Skeletal muscle tissue (tissue), 4 donors: Measurements from ENCODE around the gene CACNA2D4. TPM values are rescaled to one million over a fixed set of nuclear protein-coding genes. Genes with fewer than 3 reads are reported as not detected.

Experiments
- H3K27ac ChIP-seq: one replicate; pipeline ENCODE4 v1.7.0; 2013; ENCODE audit warnings: mild to moderate bottlenecking, low read depth, low read length, inconsistent platforms
- H3K27me3 ChIP-seq, 3 donors: one replicate each; pipeline ENCODE4 v1.7.0; 2013; ENCODE audit warnings: low read length in 3 of 3; ENCODE audit not compliant: control insufficient read depth in 3 of 3, insufficient read depth in 3 of 3
- H3K36me3 ChIP-seq, 3 donors: one replicate each; pipeline ENCODE4 v1.7.0; 2013; ENCODE audit warnings: low read length in 3 of 3; ENCODE audit not compliant: control insufficient read depth in 3 of 3, insufficient read depth in 3 of 3
- H3K4me1 ChIP-seq, 3 donors: one replicate each; pipeline ENCODE4 v1.7.0; 2013; ENCODE audit warnings: low read length in 3 of 3, mild to moderate bottlenecking in 3 of 3; ENCODE audit not compliant: control insufficient read depth in 3 of 3, insufficient read depth in 3 of 3
- H3K4me3 ChIP-seq, 3 donors: one replicate each; pipeline ENCODE4 v1.7.0; 2013; ENCODE audit warnings: low read length in 3 of 3
- H3K9ac ChIP-seq, 3 donors: one replicate each; pipeline ENCODE4 v1.7.0; 2013; ENCODE audit warnings: low read length in 3 of 3, mild to moderate bottlenecking in 3 of 3, moderate library complexity in 2 of 3, low read depth in 1 of 3
- H3K9me3 ChIP-seq, 3 donors: one replicate each; pipeline ENCODE4 v1.7.0; 2013; ENCODE audit warnings: low read length in 3 of 3; ENCODE audit not compliant: control insufficient read depth in 3 of 3
- total RNA-seq: library from RNA; depleted of rRNA; stranded (reverse); fragments of >200 nt; gene quantifications from one replicate; pipeline ENCODE4 v1.2.3, GENCODE V29; 2014
- donor health status: Osteomylitis.

The CACNA2D4 gene
- total RNA-seq, 1 donor from 2014 or later, result 0.52 TPM

GRCh38 chr12:1934068-1934467, 15.6 kb upstream of the CACNA2D4 start:
- Histone ChIP-seq H3K27ac (no peak overlapping the region), H3K4me3 (no peak overlapping the region), H3K9me3 (no peaks in the 10 kb centered on the region), H3K4me1 (peaks cover 24 to 54% (median 34%) of the 10 kb centered on the region in 3 donors), H3K27me3 (peaks cover 0 to 3% (median 0%) of the 10 kb centered on the region in 3 donors), H3K9ac (peak overlapping the region in 1 of 3 donors; percentile 40), H3K36me3 (peaks cover 2 to 11% (median 3%) of the 10 kb centered on the region in 3 donors)

DNA sequence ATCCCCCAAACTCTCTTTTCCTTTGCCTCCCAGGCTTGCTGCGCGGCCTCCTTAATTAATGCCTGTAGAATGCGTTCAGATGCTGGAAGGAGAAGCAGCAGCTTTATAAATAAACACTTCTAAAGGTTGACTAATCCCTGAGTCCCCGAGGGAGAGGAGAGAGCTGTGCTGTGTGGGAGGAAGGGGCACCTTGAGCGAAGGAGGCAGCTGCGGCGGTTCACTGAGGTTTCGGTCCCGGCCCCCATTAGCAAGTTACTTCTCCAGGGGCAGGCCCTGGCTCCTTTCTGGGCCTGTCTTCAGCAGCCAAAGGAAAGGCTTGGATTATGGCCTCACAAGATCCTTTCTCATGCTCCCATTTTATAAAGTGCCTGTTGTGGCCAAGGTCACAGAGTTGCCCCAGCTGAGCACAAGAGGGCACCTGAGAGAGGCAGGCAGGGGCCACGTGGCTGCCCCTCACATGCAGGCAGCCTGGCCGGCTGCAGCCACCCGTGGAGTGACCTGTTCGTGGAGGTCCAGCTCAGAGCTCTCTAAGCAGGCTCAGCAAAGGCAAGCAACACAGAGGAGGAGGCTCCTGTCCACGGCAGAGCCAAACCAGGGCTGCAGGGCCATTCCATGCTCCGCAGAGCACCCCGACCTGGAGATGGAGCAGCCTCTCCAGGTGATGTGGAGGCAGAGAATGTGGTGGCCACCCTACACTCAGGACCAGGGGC, 15.0 kb upstream of the CACNA2D4 start:
- Histone ChIP-seq H3K9ac (peak overlapping the region in 1 of 3 donors; percentile 40), H3K4me3 (no peak overlapping the region), H3K9me3 (no peaks in the 10 kb centered on the region), H3K27ac (no peak overlapping the region), H3K36me3 (peaks cover 2 to 6% (median 3%) of the 10 kb centered on the region in 3 donors), H3K27me3 (peaks cover 0 to 3% (median 0%) of the 10 kb centered on the region in 3 donors), H3K4me1 (peaks cover 24 to 52% (median 34%) of the 10 kb centered on the region in 3 donors)

DNA sequence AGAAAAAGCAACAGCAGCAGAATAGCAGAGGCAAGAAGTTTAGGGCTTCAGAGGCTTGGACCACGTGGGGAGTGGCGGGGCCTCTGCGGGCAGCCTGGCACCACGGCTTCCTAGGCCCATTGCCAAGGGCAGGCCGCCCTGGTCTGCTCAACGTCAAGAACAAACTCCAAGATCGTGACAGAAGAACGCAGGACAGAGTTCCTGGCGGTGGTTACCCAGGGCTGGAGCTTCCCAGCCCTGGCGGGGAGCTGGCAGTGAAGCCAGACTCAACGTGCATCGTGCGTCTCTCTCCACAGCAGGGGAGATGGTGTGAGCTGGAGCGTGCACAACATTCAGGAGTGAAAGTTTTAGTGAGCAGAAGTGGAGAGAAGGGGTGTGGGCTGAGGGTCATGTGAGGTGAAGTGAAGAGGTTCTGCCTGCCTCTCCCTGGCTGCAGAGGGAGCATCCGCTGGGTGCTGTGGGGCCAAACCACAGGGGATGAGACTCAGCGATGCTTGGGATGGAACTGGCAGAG, 13.9 kb upstream of the CACNA2D4 start:
- Histone ChIP-seq H3K36me3 (no peaks in the 10 kb centered on the region), H3K9me3 (no peaks in the 10 kb centered on the region), H3K27ac (no peak overlapping the region), H3K4me3 (no peak overlapping the region), H3K27me3 (peaks cover 0 to 9% (median under 1%) of the 10 kb centered on the region in 3 donors), H3K4me1 (peaks cover 24 to 63% (median 42%) of the 10 kb centered on the region in 3 donors), H3K9ac (peak overlapping the region in 1 of 3 donors; percentile 41)

DNA sequence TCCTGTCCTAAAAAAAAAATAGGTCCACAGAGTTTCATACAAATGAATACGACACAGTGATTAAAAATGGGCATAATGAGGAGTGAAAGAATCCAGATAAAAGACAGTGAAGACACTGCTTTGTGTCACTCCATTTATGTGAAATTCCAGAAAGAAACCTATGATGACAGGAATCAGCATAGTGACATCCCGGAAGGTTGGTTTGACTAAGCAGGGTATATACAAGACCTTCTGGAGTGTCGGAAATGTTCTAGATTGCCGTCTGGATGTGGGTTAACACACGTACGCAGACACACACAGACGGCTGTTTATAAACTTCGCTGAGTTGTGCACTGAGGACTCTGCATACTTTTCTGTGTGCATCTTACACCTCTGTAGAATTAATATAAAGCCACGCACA, 13.2 kb upstream of the CACNA2D4 start:
- Histone ChIP-seq H3K4me1 (peaks cover 26 to 63% (median 45%) of the 10 kb centered on the region in 3 donors), H3K36me3 (no peaks in the 10 kb centered on the region), H3K9me3 (no peaks in the 10 kb centered on the region), H3K27me3 (peaks cover 0 to 9% (median 5%) of the 10 kb centered on the region in 3 donors), H3K9ac (no peak overlapping the region), H3K4me3 (no peak overlapping the region), H3K27ac (no peak overlapping the region)

DNA sequence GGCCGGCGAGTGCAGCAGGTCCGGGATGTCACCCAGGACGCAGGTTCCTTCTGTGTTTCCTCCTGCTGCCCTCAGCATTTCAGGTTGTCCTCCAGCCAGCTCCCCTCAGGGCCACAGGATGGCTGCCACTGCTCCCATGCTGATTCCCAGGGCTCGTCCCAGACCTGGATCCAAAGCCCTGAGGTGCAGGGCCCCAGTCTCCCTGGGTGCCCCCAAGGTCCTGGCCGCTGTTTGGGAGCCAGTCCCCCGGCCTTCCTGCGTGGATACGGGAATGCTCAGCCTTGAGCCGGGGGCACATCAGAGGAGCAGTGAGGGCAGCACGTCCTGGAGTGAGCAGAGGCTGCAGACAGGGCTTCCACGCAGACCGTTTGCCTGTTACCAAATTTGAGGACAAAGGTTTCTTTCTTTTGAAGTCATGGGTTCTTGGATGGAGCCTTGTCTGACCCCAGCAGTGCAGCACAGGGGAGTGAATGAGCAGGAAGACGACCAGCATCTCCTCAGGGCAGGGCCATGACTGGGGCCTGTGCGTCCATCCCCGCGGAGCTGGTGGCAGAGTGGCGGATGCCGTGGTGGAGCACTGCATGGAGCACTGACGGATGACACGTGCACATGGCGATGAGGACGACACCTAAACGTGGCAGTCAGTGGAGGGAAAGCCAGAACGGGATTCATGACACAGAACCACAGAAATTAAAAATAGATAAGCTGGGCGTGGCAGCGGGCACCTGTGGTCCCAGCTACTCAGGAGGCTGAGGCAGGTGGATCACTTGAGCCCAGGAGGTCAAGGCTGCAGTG, 12.5 kb upstream of the CACNA2D4 start:
- Histone ChIP-seq H3K9ac (no peak overlapping the region), H3K36me3 (no peaks in the 10 kb centered on the region), H3K27me3 (peaks cover 0 to 12% (median 5%) of the 10 kb centered on the region in 3 donors), H3K4me3 (no peak overlapping the region), H3K9me3 (no peaks in the 10 kb centered on the region), H3K27ac (no peak overlapping the region), H3K4me1 (peaks cover 29 to 63% (median 45%) of the 10 kb centered on the region in 3 donors)

DNA sequence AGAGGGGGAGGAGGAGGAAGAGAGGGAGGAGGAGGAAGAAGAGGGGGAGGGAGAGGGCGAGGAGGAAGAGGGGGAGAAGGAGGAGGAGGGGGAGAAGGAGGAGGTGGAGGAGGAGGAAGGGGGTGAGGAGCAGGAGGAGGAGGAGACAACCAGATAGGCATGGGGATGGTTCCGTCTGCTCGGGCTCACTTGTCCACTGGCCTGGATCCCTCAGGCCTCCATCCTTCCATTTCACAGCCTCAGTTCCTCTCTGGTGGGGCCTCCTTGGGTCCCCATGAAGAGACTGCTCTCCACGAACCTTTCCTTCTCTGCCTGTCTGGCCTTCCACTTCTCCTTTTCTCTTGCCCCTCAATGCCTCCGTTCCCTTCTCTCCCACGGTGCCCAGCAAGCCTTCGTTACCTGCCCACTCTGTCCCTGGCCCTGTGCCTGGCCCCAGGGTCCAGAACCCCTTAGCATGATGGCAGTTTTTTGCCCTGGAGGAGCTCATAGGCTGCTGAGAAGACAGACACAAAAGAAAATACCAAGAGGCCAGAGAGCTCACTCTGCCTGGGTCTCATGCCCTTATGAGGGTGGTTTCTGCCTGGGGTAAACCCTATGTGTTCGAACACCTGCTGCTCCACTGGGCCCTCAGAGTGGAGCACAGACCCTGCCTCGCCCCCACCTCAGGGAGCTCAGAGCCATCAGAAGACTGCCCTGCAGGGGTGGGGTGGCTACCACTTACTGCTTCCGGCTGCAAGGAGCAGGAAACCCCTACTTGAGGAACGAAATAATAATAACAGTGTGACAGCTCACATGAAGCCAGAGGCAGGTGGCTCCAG, 11.7 kb upstream of the CACNA2D4 start:
- Histone ChIP-seq H3K27ac (no peak overlapping the region), H3K4me1 (peaks cover 34 to 63% (median 47%) of the 10 kb centered on the region in 3 donors), H3K9me3 (no peaks in the 10 kb centered on the region), H3K36me3 (no peaks in the 10 kb centered on the region), H3K4me3 (no peak overlapping the region), H3K9ac (no peak overlapping the region), H3K27me3 (peaks cover 2 to 15% (median 5%) of the 10 kb centered on the region in 3 donors)

- peaks cover 41 to 65% (median 53%) of the 10 kb centered on the region in 3 donors for H3K4me1 ChIP-seq
- no peak overlapping the region for H3K27ac ChIP-seq
- H3K36me3 ChIP-seq, result no peaks in the 10 kb centered on the region
- no peak overlapping the region for H3K4me3 ChIP-seq
- no peak overlapping the region for H3K9ac ChIP-seq
- no peaks in the 10 kb centered on the region for H3K9me3 ChIP-seq
- peaks cover 2 to 16% (median 5%) of the 10 kb centered on the region in 3 donors for H3K27me3 ChIP-seq
Observed at GRCh38 chr12:1929241-1929984, 11.0 kb upstream of the CACNA2D4 start.

DNA sequence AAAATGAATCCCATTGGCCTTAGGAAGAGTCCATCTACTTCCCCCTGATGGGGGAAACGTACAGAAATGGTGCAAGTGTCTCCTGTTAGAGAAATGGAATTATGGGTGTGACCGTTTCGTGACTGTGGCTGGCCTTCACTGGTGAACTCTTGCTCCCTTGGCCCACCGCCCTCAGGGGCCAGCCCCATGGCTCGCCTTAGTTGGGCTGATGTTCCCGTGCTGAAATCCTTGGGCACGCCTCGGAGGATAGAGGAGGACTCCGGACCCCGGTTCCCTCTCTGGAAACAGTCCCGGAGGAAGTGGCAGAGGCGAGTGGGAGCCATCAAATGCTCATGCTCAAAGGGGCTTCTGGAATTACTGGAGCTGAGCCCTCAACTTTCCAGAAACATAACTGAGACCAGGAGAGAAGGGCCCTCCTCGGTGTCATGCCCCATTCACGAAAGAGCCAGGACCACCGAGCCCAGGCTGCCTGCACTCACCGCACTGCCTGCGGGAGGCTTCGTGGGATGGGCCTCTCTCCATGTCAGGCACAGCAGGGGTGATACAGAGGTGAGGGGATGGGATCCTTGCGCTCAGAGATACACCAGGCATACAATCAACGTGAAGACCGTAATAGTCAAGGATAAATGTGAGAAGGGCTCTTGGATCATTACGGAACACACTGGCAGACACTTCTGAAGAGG, 10.1 kb upstream of the CACNA2D4 start:
- no peaks in the 10 kb centered on the region for H3K36me3 ChIP-seq
- peaks cover 38 to 62% (median 52%) of the 10 kb centered on the region in 3 donors for H3K4me1 ChIP-seq
- H3K27me3 ChIP-seq, result peaks cover 2 to 16% (median 5%) of the 10 kb centered on the region in 3 donors
- no peak overlapping the region for H3K9ac ChIP-seq
- H3K27ac ChIP-seq, result no peak overlapping the region
- no peak overlapping the region for H3K4me3 ChIP-seq
- no peaks in the 10 kb centered on the region for H3K9me3 ChIP-seq
